H1 (cell line): ENCODE measurements around the gene CUX1. TPM values are rescaled to one million over a fixed set of nuclear protein-coding genes. Genes with fewer than 3 reads are reported as not detected.

Source experiments
- CTCF ChIA-PET: fragments of 300-600 bp; sonication (Branson Sonifier 250); formaldehyde crosslinking; loops from one replicate; lab custom pipeline; 2021; ENCODE audit not compliant: partially characterized antibody; lab: Charles Lee
- POLR2A ChIA-PET: fragments of 300-600 bp; sonication (Branson Sonifier 250); formaldehyde crosslinking; loops from one replicate; lab custom pipeline; 2021; ENCODE audit warnings: inconsistent platforms; ENCODE audit not compliant: partially characterized antibody; lab: Charles Lee
- DNase-seq, 2 experiments: peaks; one replicate each; pipeline versions ENCODE4 v3.0.0 to v3.0.0-alpha.2; 2010 to 2022; ENCODE audit warnings: low spot score in 2 of 2, low read depth in 1 of 2, mixed read lengths in 1 of 2
- FAIRE-seq: peaks from 2 replicates; lab custom pipeline; 2011; peaks lifted over from hg19 to GRCh38; lab: Jason Lieb, UNC
- H2AFZ ChIP-seq: 2 replicates; pipeline ENCODE4 v1.8.1; 2012; ENCODE audit warnings: low read length, inconsistent platforms
- H2AK5ac ChIP-seq: 2 replicates; pipeline ENCODE4 v1.6.1; 2013; ENCODE audit warnings: low read depth, low read length
- H2BK120ac ChIP-seq: replicated peaks from 2 replicates; pipeline ENCODE3; 2013; ENCODE audit warnings: low read depth, low read length, inconsistent platforms
- H2BK12ac ChIP-seq: 2 replicates; pipeline ENCODE4 v1.6.1; 2013; ENCODE audit warnings: low read depth, low read length
- H2BK15ac ChIP-seq: 2 replicates; pipeline ENCODE4 v1.6.1; 2013; ENCODE audit warnings: low read length
- H2BK20ac ChIP-seq: 2 replicates; pipeline ENCODE4 v1.6.1; 2013; ENCODE audit warnings: low read length
- H2BK5ac ChIP-seq: 2 replicates; pipeline ENCODE4 v1.6.1; 2013; ENCODE audit warnings: low read depth, low read length
- H3K14ac ChIP-seq: 2 replicates; pipeline ENCODE4 v1.6.1; 2013; ENCODE audit warnings: inconsistent platforms; ENCODE audit not compliant: insufficient read length
- H3K18ac ChIP-seq: 2 replicates; pipeline ENCODE4 v1.6.1; 2013; ENCODE audit warnings: low read length; ENCODE audit errors: extremely low read depth
- H3K23ac ChIP-seq: 2 replicates; pipeline ENCODE4 v1.6.1; 2013; ENCODE audit warnings: inconsistent platforms; ENCODE audit not compliant: insufficient read length
- H3K23me2 ChIP-seq: 2 replicates; pipeline ENCODE4 v1.6.1; 2013; ENCODE audit warnings: low read depth, low read length
- H3K27ac ChIP-seq: 2 replicates; pipeline ENCODE4 v1.6.1; 2011; ENCODE audit warnings: low read depth, low read length, inconsistent platforms
- H3K27me3 ChIP-seq, 4 experiments: replicated peaks in 1 of 4; 1 replicate in 1 of 4; 2 replicates in 3 of 4; pipeline versions ENCODE4 v1.6.1 to v1.8.1; 2011 to 2013; ENCODE audit warnings: low read length in 3 of 4, mild to moderate bottlenecking in 3 of 4, inconsistent platforms in 2 of 4, mixed read lengths in 2 of 4, moderate library complexity in 1 of 4; ENCODE audit not compliant: control insufficient read depth in 3 of 4, insufficient read depth in 3 of 4; ENCODE audit errors: extremely low read depth in 1 of 4
- H3K36me3 ChIP-seq, 4 experiments: 2 replicates each; pipeline versions ENCODE4 v1.6.1 to v1.8.1; 2011 to 2013; ENCODE audit warnings: mild to moderate bottlenecking in 4 of 4, low read length in 3 of 4, moderate library complexity in 2 of 4, control low read depth in 1 of 4, inconsistent platforms in 1 of 4; ENCODE audit not compliant: insufficient read depth in 4 of 4, control insufficient read depth in 2 of 4
- H3K4ac ChIP-seq: replicated peaks from 2 replicates; pipeline ENCODE3; 2013; ENCODE audit warnings: low read length, low read depth, mixed read lengths, inconsistent platforms; ENCODE audit not compliant: insufficient read length
- H3K4me1 ChIP-seq, 4 experiments: replicated peaks in 1 of 4; 1 replicate in 1 of 4; 2 replicates in 3 of 4; pipeline versions ENCODE4 v1.6.1 to v1.8.1; 2011 to 2013; ENCODE audit warnings: low read length in 3 of 4, inconsistent platforms in 2 of 4, mixed read lengths in 1 of 4; ENCODE audit not compliant: insufficient read depth in 4 of 4, control insufficient read depth in 3 of 4
- H3K4me2 ChIP-seq, 2 experiments: 2 replicates each; pipeline versions ENCODE4 v1.6.1 to v1.8.1; 2011 to 2013; ENCODE audit warnings: low read depth in 2 of 2, low read length in 2 of 2, control low read depth in 1 of 2, inconsistent platforms in 1 of 2, mild to moderate bottlenecking in 1 of 2; ENCODE audit not compliant: insufficient read depth in 1 of 2
- H3K4me3 ChIP-seq, 4 experiments: fragments of 200-600, 300-600 bp in 1 of 4; sonication (generic), shearing (Covaris generic), sonication (Bioruptor Twin) in 1 of 4; 2 replicates each; pipeline versions ENCODE4 v1.5.1 to v1.8.1; 2011 to 2016; ENCODE audit warnings: low read length in 4 of 4, low read depth in 3 of 4, control low read depth in 2 of 4, inconsistent platforms in 2 of 4, mild to moderate bottlenecking in 2 of 4, mixed read lengths in 1 of 4, moderate library complexity in 1 of 4; ENCODE audit not compliant: insufficient read depth in 2 of 4; ENCODE audit errors: extremely low read depth in 1 of 4
- H3K56ac ChIP-seq: replicated peaks from 2 replicates; pipeline ENCODE3; 2013; ENCODE audit warnings: low read depth, mild to moderate bottlenecking, mixed read lengths, low read length, inconsistent platforms; ENCODE audit not compliant: insufficient read length
- H3K79me1 ChIP-seq: 2 replicates; pipeline ENCODE4 v1.6.1; 2013; ENCODE audit warnings: low read depth, low read length, control low read depth
- H3K79me2 ChIP-seq, 2 experiments: 2 replicates each; pipeline versions ENCODE4 v1.6.1 to v1.8.1; 2012 to 2013; ENCODE audit warnings: low read length in 2 of 2, mild to moderate bottlenecking in 2 of 2, inconsistent platforms in 1 of 2; ENCODE audit not compliant: insufficient read depth in 2 of 2, control insufficient read depth in 1 of 2
- H3K9ac ChIP-seq, 4 experiments: replicated peaks in 1 of 4; 1 replicate in 1 of 4; 2 replicates in 3 of 4; pipeline versions ENCODE4 v1.6.1 to v1.8.1; 2011 to 2013; ENCODE audit warnings: low read depth in 3 of 4, low read length in 3 of 4, control low read depth in 2 of 4, mild to moderate bottlenecking in 2 of 4, moderate library complexity in 2 of 4, inconsistent platforms in 1 of 4; ENCODE audit errors: extremely low read depth in 1 of 4
- H3K9me3 ChIP-seq, 2 experiments: 2 replicates each; pipeline versions ENCODE4 v1.6.1 to v1.8.1; 2012 to 2013; ENCODE audit warnings: mild to moderate bottlenecking in 2 of 2, moderate library complexity in 2 of 2, control low read depth in 1 of 2, inconsistent platforms in 1 of 2, low read depth in 1 of 2, low read length in 1 of 2, mixed read lengths in 1 of 2; ENCODE audit not compliant: insufficient read depth in 2 of 2
- H4K20me1 ChIP-seq, 2 experiments: replicated peaks in 1 of 2; 2 replicates each; pipeline versions ENCODE3 to v1.8.1; 2011 to 2013; ENCODE audit warnings: inconsistent platforms in 2 of 2, low read length in 2 of 2, mild to moderate bottlenecking in 1 of 2; ENCODE audit not compliant: insufficient read depth in 2 of 2, control insufficient read depth in 1 of 2
- H4K5ac ChIP-seq: 2 replicates; pipeline ENCODE4 v1.6.1; 2013; ENCODE audit warnings: low read length, low read depth, mixed read lengths, inconsistent platforms; ENCODE audit not compliant: insufficient read length
- H4K8ac ChIP-seq: 2 replicates; pipeline ENCODE4 v1.8.0; 2013; ENCODE audit warnings: mild to moderate bottlenecking, moderate library complexity, low read length, inconsistent platforms; ENCODE audit not compliant: insufficient read depth; ENCODE audit errors: extremely low read depth
- H4K91ac ChIP-seq: replicated peaks from 2 replicates; pipeline ENCODE3; 2013; ENCODE audit warnings: low read length, mixed read lengths, inconsistent platforms; ENCODE audit not compliant: insufficient read length
- ATF2 ChIP-seq: IDR thresholded peaks from 2 replicates; pipeline ENCODE4 v1.6.1; 2012; ENCODE audit warnings: low read length, inconsistent platforms
- EP300 ChIP-seq, 2 experiments: IDR thresholded peaks; 1 replicate in 1 of 2; 2 replicates in 1 of 2; pipeline ENCODE4 v1.6.1; 2011 to 2012; ENCODE audit warnings: low read depth in 2 of 2, low read length in 2 of 2, mild to moderate bottlenecking in 2 of 2, borderline replicate concordance in 1 of 2, inconsistent platforms in 1 of 2, moderate library complexity in 1 of 2
- GTF2F1 ChIP-seq: IDR thresholded peaks from 2 replicates; pipeline ENCODE4 v1.6.1; 2012; ENCODE audit warnings: low read depth, low read length, improper control_type of control experiment, borderline replicate concordance
- HDAC6 ChIP-seq: IDR thresholded peaks from one replicate; pipeline ENCODE4 v1.7.1; 2012; ENCODE audit warnings: low read depth, mild to moderate bottlenecking, inconsistent platforms, low read length, moderate library complexity
- JUND ChIP-seq: IDR thresholded peaks from 2 replicates; pipeline ENCODE4 v1.6.1; 2011; ENCODE audit warnings: mild to moderate bottlenecking, improper control_type of control experiment, low read length
- PHF8 ChIP-seq: fragments of 200-600 bp; sonication (generic); conservative IDR thresholded peaks from 2 replicates; pipeline ENCODE4 v1.7.1; 2012; ENCODE audit warnings: low read depth, mild to moderate bottlenecking, inconsistent platforms, low read length, moderate library complexity
- POLR2A ChIP-seq, 2 experiments: IDR thresholded peaks; 1 replicate in 1 of 2; 2 replicates in 1 of 2; pipeline ENCODE4 v1.6.1; 2011; ENCODE audit warnings: low read depth in 2 of 2, low read length in 2 of 2, mild to moderate bottlenecking in 2 of 2; ENCODE audit errors: control extremely low read depth in 1 of 2
- YY1 ChIP-seq: IDR thresholded peaks from 2 replicates; pipeline ENCODE4 v1.6.1; 2011; ENCODE audit warnings: low read depth, mild to moderate bottlenecking, low read length
- WGBS, 2 experiments: shearing (Covaris generic) in 1 of 2; methylation state at CpG; one replicate each; pipeline versions ENCODE4 v1.1.6 to v1.1.7; 2013 to 2015; ENCODE audit warnings: low lambda C conversion rate in 2 of 2, mixed read lengths in 2 of 2, inconsistent platforms in 1 of 2, low coverage in 1 of 2, missing lambda C conversion rate in 1 of 2; ENCODE audit not compliant: insufficient replicate concordance in 2 of 2, insufficient coverage in 1 of 2, insufficient read length in 1 of 2; ENCODE audit errors: extremely low coverage in 1 of 2, missing lambda C conversion rate in 1 of 2; 5-methylcytosine and 5-hydroxymethylcytosine counted together
- polyA plus RNA-seq, 7 experiments: library from polyadenylated mRNA; depleted of rRNA in 3 of 7; stranded (reverse) in 5 of 7; unstranded in 2 of 7; fragments of >200 nt in 5 of 7; fragments of 200-250 nt in 2 of 7; gene quantifications; 1 replicate in 5 of 7; 2 replicates in 1 of 7; 4 replicates in 1 of 7; pipeline versions ENCODE4 v1.2.1 to v1.2.3, GENCODE V29; 2011 to 2013; ENCODE audit warnings: missing spikeins in 2 of 7, mixed read lengths in 2 of 7
- total RNA-seq: library from RNA; stranded (reverse); fragmentation: NEBNext Ultra II Directional; extraction: Animal tissue kit (Norgen Biotek cat#: 25700); gene quantifications from 2 replicates; pipeline ENCODE4 v1.2.1, GENCODE V29; 2021

CUX1 gene
- total and polyA plus RNA-seq, 2 of the 8 experiments (the other 6 are each of a cell fraction or from before 2014, with no cell fraction given) = 21.6 to 65.9 TPM

GRCh38 chr7:102154425-102154824, 337.0 kb downstream of the CUX1 start:
- no peak overlapping the region for H2BK20ac ChIP-seq
- H4K91ac ChIP-seq = no peak overlapping the region
- ChIA-PET POLR2A (interaction anchor here (0.6 to 0.8 kb wide), 2 partner anchors 218 to 391 kb away, joined by 3 read pairs; no protein-coding TSS in a partner anchor), CTCF (interaction anchor here (0.9 to 2.1 kb wide), 5 partner anchors 9 to 258 kb away, joined by 3 to 9 read pairs (median 3); no protein-coding TSS in a partner anchor)
- H3K79me1 ChIP-seq = no peaks in the 10 kb centered on the region
- no peak overlapping the region for H2AFZ ChIP-seq
- H4K20me1 ChIP-seq = peaks cover 0 to 2% of the 10 kb centered on the region in 2 experiments
- H3K4me2 ChIP-seq = no peak overlapping the region; a peak in 1 of 4 replicates
- no peak for TF ChIP-seq POLR2A (IDR thresholded peaks at IDR 0.05; ENCODE audit: control extremely low read depth in 1 of 2, low read depth in 2 of 2, low read length in 2 of 2)
- TF ChIP-seq JUND = no peak
- no peak for TF ChIP-seq PHF8
- TF ChIP-seq EP300 (IDR thresholded peaks at IDR 0.05; ENCODE audit: borderline replicate concordance in 1 of 2, low read depth in 2 of 2, low read length in 2 of 2) = no peak
- no peak for TF ChIP-seq GTF2F1
- TF ChIP-seq HDAC6 = no peak
- TF ChIP-seq YY1 = no peak
- no peak for TF ChIP-seq ATF2
- H3K56ac ChIP-seq = no peak overlapping the region
- no peak overlapping the region for H3K27ac ChIP-seq
- no peaks in the 10 kb centered on the region for H3K79me2 ChIP-seq
- H3K14ac ChIP-seq = no peak overlapping the region
- no peak overlapping the region for H2BK120ac ChIP-seq
- H3K4me1 ChIP-seq = peaks cover 4 to 13% (median 8%) of the 10 kb centered on the region in 4 experiments
- H3K23ac ChIP-seq = no peak overlapping the region
- DNase-seq (no peak), FAIRE-seq (no peak)
- H3K27me3 ChIP-seq = no peaks in the 10 kb centered on the region
- 90% methylated on average over 3 of the region's 3 CpGs; no CpG with 5 or more reads in 1 of the 2 experiments for WGBS, 2 experiments
- H3K4ac ChIP-seq = no peak overlapping the region
- no peak overlapping the region for H2AK5ac ChIP-seq
- no peaks in the 10 kb centered on the region for H3K9me3 ChIP-seq
- H3K23me2 ChIP-seq = no peaks in the 10 kb centered on the region
- no peak overlapping the region for H4K5ac ChIP-seq
- no peak overlapping the region for H3K9ac ChIP-seq
- no peak overlapping the region for H3K4me3 ChIP-seq
- no peak overlapping the region for H4K8ac ChIP-seq
- H2BK15ac ChIP-seq = no peak overlapping the region
- no peak overlapping the region for H3K18ac ChIP-seq
- no peaks in the 10 kb centered on the region; a peak in 1 of 8 replicates for H3K36me3 ChIP-seq
- H2BK5ac ChIP-seq = no peak overlapping the region
- no peak overlapping the region; the same call in 1 of the 2 replicates for H2BK12ac ChIP-seq
